ENCODE measurements around the gene BMPR1A.

The BMPR1A gene

DNA sequence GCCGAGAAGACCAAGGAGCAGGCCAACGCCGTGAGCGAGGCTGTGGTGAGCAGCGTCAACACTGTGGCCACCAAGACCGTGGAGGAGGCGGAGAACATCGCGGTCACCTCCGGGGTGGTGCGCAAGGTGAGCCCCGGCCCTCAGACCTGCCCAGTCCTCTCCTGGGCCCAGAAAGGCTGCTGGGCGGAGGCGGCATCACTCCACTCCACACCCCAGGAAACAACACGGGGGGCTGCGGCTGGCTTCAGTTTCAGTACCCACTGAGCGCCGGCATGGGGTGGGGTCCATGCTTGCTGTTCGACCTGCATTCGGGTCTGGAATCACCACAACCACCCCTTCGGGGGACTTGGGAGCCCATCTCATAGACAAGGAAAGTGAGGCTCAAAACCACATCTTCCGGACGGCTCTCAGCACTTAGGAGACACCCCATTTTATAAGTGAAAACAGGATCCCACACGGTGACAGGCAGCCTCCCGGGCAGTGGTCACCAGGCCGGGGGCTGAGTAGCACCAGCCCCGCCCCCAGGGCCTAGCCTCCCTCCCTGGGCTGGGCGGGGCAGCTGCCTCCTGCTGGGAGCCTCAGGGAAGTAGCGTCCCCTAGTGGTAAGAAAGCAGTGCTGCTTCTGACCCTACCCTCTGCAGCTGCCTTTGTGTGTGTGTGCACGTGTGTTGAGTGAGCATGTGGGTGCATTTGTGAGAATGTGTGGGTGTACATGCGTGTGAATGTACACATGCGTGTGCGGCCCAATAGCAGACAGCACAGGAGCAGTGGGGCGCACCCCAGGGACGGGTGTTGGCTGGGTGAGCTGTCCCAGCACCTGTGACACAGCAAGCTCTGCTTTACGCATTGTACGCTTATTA is 203.8 kb downstream of the BMPR1A start:
- DNase-seq (ENCODE audit: low spot score) = peak; percentile 84
- TF ChIP-seq, protein P1, sequence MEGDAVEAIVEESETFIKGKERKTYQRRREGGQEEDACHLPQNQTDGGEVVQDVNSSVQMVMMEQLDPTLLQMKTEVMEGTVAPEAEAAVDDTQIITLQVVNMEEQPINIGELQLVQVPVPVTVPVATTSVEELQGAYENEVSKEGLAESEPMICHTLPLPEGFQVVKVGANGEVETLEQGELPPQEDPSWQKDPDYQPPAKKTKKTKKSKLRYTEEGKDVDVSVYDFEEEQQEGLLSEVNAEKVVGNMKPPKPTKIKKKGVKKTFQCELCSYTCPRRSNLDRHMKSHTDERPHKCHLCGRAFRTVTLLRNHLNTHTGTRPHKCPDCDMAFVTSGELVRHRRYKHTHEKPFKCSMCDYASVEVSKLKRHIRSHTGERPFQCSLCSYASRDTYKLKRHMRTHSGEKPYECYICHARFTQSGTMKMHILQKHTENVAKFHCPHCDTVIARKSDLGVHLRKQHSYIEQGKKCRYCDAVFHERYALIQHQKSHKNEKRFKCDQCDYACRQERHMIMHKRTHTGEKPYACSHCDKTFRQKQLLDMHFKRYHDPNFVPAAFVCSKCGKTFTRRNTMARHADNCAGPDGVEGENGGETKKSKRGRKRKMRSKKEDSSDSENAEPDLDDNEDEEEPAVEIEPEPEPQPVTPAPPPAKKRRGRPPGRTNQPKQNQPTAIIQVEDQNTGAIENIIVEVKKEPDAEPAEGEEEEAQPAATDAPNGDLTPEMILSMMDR (IDR thresholded peaks at IDR 0.05; ENCODE audit: extremely low read depth, insufficient read depth, missing control alignments) = peak; percentile 98
- in situ Hi-C loops (cut with MboI; ENCODE audit: low pct_unique_long_range_greater_than_20kb, low sequenced_read_pairs, unreplicated experiment) = no loop called here

DNA sequence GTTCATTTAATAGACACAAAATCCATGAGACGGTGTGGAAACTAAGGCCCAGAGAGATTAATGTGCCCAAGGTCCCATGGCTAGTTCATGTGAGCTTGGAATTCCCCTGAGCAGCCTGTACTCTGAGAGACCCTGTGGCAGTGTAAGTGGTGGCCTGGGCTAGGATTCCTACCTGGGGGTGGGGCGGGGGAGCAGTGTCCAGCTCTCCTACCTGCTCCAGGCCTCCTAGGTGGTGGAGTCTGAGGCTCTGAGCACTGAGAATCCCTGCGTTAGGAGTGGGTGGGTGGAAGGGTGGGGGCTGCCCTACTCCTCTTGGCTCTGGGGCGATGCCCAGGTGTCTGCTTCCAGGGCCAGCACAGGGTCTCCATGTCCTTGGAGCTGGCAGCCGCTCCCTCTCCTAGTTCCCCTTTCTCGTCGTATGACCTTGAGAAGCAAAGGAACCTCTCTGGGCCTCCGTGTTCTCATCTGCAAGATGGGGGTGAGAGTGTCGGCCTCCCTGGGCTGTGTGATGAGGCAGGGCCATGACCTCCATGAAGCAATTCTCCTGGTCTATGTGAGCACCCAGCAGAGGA is 204.5 kb downstream of the BMPR1A start:
- TF ChIP-seq, protein P1 (IDR thresholded peaks at IDR 0.05; ENCODE audit: extremely low read depth, insufficient read depth, missing control alignments) = no peak
- in situ Hi-C loops (cut with MboI; ENCODE audit: low pct_unique_long_range_greater_than_20kb, low sequenced_read_pairs, unreplicated experiment) = no loop called here
- DNase-seq (ENCODE audit: low spot score) = no peak

DNA sequence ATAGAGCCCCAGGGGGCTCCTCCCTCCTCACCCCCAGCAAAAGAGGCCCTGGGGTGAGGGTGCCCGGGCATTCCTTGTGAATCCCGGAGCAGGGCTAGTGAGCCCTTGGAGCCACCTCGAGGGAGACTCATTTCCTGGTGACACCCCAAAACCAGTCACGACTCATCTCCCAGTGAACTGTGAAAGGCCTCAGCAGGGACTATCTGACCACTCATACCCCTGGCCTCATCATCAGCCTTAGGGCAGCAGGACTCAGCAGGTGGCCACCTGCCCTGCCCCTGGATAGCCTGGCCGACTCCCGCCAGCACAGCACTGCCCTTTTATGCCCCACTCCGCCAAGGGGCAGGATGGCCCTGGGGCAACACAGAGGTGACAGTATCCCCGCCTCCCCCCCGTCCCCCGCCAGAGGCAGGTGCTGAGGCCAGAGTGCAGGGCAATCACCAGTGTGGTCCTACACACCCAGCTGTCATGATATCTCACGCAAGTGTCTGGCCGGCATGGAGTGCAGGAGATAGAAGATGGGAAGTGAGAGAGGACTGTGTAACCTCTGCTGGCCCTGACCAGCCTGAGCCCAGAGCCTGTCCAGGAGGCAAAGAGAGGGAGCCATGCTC is 205.2 kb downstream of the BMPR1A start:
- TF ChIP-seq, protein P1 (IDR thresholded peaks at IDR 0.05; ENCODE audit: extremely low read depth, insufficient read depth, missing control alignments) = no peak
- DNase-seq (ENCODE audit: low spot score) = no peak
- in situ Hi-C loops (cut with MboI; ENCODE audit: low pct_unique_long_range_greater_than_20kb, low sequenced_read_pairs, unreplicated experiment) = no loop called here

DNA sequence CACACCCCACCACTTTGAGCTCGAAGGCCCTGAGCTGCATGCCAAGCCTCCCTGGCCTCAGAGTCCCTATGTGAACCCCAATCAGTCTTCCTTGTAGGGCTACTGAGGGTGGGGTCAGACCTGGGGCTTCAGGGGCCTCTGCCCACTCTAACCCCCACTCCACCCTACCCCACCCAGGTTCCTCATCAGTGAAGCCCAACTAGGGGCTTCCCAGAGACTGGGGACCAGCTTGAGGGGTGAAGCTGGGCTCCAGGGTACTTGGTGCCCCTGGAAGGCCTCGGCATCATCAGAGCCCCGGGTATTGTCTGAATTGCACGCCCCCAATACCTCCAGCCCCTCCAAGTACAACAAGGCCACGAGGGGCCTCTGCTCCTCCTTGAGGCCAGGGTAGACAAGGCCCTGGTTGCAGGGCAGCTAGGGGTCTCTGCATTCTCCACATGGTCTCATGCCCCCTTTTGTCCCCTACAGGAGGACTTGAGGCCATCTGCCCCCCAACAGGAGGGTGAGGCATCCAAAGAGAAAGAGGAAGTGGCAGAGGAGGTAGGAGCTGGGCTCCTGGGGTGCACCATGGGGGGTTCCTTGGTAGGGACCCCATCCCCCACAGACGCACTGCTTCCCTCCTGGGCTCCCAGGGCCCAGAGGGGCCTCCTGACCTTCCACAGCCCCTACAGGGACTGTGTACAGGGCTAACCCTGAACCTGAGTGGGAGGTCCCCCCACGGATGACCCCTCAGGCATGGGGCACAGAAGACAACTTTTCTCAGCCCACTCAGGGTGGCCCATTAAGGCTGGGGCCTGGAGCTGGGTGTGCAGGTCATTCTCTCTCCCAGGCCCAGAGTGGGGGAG is 205.9 kb downstream of the BMPR1A start:
- DNase-seq (ENCODE audit: low spot score) = no peak
- TF ChIP-seq, protein P1 (IDR thresholded peaks at IDR 0.05; ENCODE audit: extremely low read depth, insufficient read depth, missing control alignments) = no peak
- in situ Hi-C loops (cut with MboI; ENCODE audit: low pct_unique_long_range_greater_than_20kb, low sequenced_read_pairs, unreplicated experiment) = no loop called here

DNA sequence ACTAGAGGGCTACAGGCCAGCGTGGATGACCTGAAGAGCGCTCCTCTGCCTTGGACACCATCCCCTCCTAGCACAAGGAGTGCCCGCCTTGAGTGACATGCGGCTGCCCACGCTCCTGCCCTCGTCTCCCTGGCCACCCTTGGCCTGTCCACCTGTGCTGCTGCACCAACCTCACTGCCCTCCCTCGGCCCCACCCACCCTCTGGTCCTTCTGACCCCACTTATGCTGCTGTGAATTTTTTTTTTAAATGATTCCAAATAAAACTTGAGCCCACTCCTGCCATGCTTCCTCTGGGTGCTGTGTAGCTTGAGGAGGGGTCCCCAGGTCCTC is 206.5 kb downstream of the BMPR1A start:
- in situ Hi-C loops (cut with MboI; ENCODE audit: low pct_unique_long_range_greater_than_20kb, low sequenced_read_pairs, unreplicated experiment) = no loop called here
- TF ChIP-seq, protein P1 (IDR thresholded peaks at IDR 0.05; ENCODE audit: extremely low read depth, insufficient read depth, missing control alignments) = no peak
- DNase-seq (ENCODE audit: low spot score) = no peak

DNA sequence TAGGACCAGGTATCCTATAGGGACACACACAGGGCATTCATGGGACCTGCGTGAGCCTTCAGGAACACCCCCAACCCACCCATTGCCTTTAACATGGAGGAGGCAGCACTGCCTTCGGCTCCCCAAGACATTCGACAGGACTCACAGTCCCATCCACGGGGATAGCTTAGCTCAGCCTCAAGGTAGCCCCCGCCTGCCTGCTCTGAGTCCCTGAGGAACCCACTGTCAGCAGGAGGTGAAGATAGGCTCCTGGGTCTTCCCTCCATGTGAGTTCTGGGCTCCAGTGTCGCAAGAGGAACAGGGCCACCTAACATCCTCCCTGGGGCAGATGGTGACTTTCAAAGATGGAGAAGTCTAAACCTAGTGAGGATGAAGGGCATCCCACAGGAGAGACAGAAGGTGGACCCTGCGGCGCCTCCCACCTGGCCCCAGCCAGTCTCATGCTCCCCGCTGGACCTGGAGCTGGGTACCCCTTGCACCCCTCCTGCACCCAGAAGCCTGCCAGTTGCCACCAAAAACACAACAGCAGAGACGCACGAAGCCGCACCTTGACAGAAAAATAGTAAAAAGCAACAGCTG is 207.0 kb downstream of the BMPR1A start:
- TF ChIP-seq, protein P1 (IDR thresholded peaks at IDR 0.05; ENCODE audit: extremely low read depth, insufficient read depth, missing control alignments) = no peak
- no peak for DNase-seq (ENCODE audit: low spot score)
- in situ Hi-C loops (cut with MboI; ENCODE audit: low pct_unique_long_range_greater_than_20kb, low sequenced_read_pairs, unreplicated experiment) = no loop called here

Data from GM13977 (cell line).